GM12891 (cell line): Measurements from ENCODE around the gene ME1.

Experiments used
- POLR2A ChIP-seq: IDR thresholded peaks from 2 replicates; pipeline ENCODE4 v1.6.1; 2011; ENCODE audit warnings: low read depth, low read length, control low read depth
- POLR2AphosphoS5 ChIP-seq: IDR thresholded peaks from 2 replicates; pipeline ENCODE4 v1.6.1; 2011; ENCODE audit warnings: low read depth, low read length, control low read depth
- TAF1 ChIP-seq: IDR thresholded peaks from 2 replicates; pipeline ENCODE4 v1.6.1; 2011; ENCODE audit warnings: low read depth, low read length, control low read depth

GRCh38 chr6:83384751-83385150 is 46.1 kb downstream of the ME1 start:
- no peak for TF ChIP-seq POLR2A
- no peak for TF ChIP-seq POLR2AphosphoS5
- no peak for TF ChIP-seq TAF1
